ENCODE measurements around the gene ACACB. TPM values are rescaled to one million over a fixed set of nuclear protein-coding genes. Genes with fewer than 3 reads are reported as not detected.

Gene ACACB
- total RNA-seq, 2 donors from 2014 or later, result 6.8 to 12.7 TPM

DNA sequence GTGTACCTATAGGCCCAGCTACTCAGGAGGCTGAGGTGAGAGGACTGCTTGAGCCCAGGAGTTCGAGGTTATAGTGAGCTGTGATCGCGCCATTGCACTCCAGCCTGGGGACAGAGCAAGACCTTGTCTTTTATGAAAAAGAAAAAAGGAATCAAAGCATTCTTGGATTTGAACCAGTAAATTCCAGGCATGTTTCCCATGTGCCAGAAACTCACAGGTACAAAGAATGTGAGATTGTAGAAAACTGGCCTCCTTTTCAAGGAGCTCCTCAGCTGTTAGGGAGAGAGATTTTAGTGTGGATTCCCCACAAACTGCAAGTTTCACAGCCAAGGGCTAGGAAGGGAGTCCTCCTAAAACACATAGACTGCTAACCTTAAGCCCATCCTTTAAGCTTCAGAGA lies 97.7 kb downstream of the ACACB start:
- H3K9ac ChIP-seq (ENCODE audit: extremely low read depth, low read length, poor library complexity, severe bottlenecking), result no peak overlapping the region
- Mint-ChIP-seq H3K9me3 (peaks cover 2% of the 10 kb centered on the region), H3K36me3 (ENCODE audit: low read depth) (peaks cover 8% of the 10 kb centered on the region), H3K4me1 (no peaks in the 10 kb centered on the region), H3K27me3 (ENCODE audit: insufficient read depth) (no peaks in the 10 kb centered on the region), H3K27ac (no peak overlapping the region), H3K4me3 (no peak overlapping the region)
- H3K27ac ChIP-seq (ENCODE audit: low read depth, low read length), result no peak overlapping the region
- no peaks in the 10 kb centered on the region for H3K9me3 ChIP-seq (ENCODE audit: control insufficient read depth, low read length)
- no peak for DNase-seq
- H3K4me3 ChIP-seq (ENCODE audit: low read length), result no peak overlapping the region
- no peaks in the 10 kb centered on the region for H3K4me1 ChIP-seq (ENCODE audit: control insufficient read depth, insufficient read depth, low read length)
- 84 to 100% methylated on average over 3 of the region's 3 CpGs for WGBS, 2 experiments (ENCODE audit: insufficient coverage in 1 of 2, insufficient read length in 1 of 2)
- TF ChIP-seq, protein P1, sequence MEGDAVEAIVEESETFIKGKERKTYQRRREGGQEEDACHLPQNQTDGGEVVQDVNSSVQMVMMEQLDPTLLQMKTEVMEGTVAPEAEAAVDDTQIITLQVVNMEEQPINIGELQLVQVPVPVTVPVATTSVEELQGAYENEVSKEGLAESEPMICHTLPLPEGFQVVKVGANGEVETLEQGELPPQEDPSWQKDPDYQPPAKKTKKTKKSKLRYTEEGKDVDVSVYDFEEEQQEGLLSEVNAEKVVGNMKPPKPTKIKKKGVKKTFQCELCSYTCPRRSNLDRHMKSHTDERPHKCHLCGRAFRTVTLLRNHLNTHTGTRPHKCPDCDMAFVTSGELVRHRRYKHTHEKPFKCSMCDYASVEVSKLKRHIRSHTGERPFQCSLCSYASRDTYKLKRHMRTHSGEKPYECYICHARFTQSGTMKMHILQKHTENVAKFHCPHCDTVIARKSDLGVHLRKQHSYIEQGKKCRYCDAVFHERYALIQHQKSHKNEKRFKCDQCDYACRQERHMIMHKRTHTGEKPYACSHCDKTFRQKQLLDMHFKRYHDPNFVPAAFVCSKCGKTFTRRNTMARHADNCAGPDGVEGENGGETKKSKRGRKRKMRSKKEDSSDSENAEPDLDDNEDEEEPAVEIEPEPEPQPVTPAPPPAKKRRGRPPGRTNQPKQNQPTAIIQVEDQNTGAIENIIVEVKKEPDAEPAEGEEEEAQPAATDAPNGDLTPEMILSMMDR (conservative IDR thresholded peaks at IDR 0.05), result no peak
- no peaks in the 10 kb centered on the region for H3K36me3 ChIP-seq (ENCODE audit: control insufficient read depth, insufficient read depth, low read length)
- no peaks in the 10 kb centered on the region for H3K27me3 ChIP-seq (ENCODE audit: control insufficient read depth, insufficient read depth, low read length, poor library complexity, severe bottlenecking)

DNA sequence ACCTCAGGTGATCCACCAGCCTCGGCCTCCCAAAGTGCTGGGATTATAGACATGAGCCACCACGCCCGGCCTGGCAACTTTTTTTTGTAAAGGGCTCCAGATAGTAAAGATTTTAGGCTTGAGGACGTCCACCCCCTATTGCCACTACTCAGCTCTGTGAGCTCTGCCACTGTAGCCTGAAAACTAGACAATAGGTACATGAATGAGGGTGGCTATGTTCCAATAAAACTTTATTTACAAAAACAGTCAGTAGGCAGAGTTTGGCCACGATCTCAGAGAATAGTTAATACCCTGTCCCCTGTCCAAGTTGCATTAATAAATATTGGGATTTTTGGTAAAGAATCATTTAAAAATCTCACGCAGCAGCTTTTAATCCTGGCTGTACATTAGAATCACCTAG lies 102.6 kb downstream of the ACACB start:
- TF ChIP-seq, protein P1 (conservative IDR thresholded peaks at IDR 0.05), result no peak
- Mint-ChIP-seq H3K27me3 (ENCODE audit: insufficient read depth) (no peaks in the 10 kb centered on the region), H3K9me3 (no peaks in the 10 kb centered on the region), H3K27ac (no peak overlapping the region), H3K4me1 (no peaks in the 10 kb centered on the region), H3K36me3 (ENCODE audit: low read depth) (no peaks in the 10 kb centered on the region), H3K4me3 (no peak overlapping the region)
- no peak overlapping the region for H3K9ac ChIP-seq (ENCODE audit: extremely low read depth, low read length, poor library complexity, severe bottlenecking)
- H3K4me3 ChIP-seq (ENCODE audit: low read length), result no peak overlapping the region
- H3K9me3 ChIP-seq (ENCODE audit: control insufficient read depth, low read length), result no peaks in the 10 kb centered on the region
- no peaks in the 10 kb centered on the region for H3K36me3 ChIP-seq (ENCODE audit: control insufficient read depth, insufficient read depth, low read length)
- no peak overlapping the region for H3K27ac ChIP-seq (ENCODE audit: low read depth, low read length)
- H3K4me1 ChIP-seq (ENCODE audit: control insufficient read depth, insufficient read depth, low read length), result no peaks in the 10 kb centered on the region
- no peaks in the 10 kb centered on the region for H3K27me3 ChIP-seq (ENCODE audit: control insufficient read depth, insufficient read depth, low read length, poor library complexity, severe bottlenecking)
- DNase-seq, result no peak
- WGBS, 2 experiments (ENCODE audit: insufficient coverage in 1 of 2, insufficient read length in 1 of 2), result 73 to 94% methylated on average over 4 to 6 of the region's 6 CpGs

DNA sequence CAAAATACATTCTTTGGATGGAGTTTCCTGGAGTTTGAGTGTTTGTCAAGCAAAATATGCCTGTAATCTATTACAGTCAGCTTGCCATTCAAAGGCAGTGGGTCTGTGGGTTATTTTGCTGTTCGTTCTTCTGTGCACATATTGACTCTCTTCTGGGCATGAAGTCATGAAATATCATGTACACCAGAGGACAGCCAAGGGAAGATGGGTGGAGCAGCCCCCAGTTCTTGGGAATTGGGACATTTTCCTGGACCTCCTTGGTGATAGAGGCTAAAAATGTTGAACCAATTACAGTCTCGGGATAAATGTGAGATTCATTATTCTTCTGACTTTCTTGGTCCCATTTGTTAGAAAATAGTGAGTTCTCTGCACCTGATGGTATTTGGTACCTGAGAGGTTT lies 103.6 kb downstream of the ACACB start:
- Mint-ChIP-seq H3K4me3 (no peak overlapping the region), H3K36me3 (ENCODE audit: low read depth) (no peaks in the 10 kb centered on the region), H3K9me3 (no peaks in the 10 kb centered on the region), H3K27ac (no peak overlapping the region), H3K4me1 (no peaks in the 10 kb centered on the region), H3K27me3 (ENCODE audit: insufficient read depth) (no peaks in the 10 kb centered on the region)
- TF ChIP-seq, protein P1 (conservative IDR thresholded peaks at IDR 0.05), result no peak
- DNase-seq, result no peak
- Histone ChIP-seq H3K4me1 (ENCODE audit: control insufficient read depth, insufficient read depth, low read length) (no peaks in the 10 kb centered on the region), H3K4me3 (ENCODE audit: low read length) (no peak overlapping the region), H3K36me3 (ENCODE audit: control insufficient read depth, insufficient read depth, low read length) (no peaks in the 10 kb centered on the region), H3K27me3 (ENCODE audit: control insufficient read depth, insufficient read depth, low read length, poor library complexity, severe bottlenecking) (no peaks in the 10 kb centered on the region), H3K27ac (ENCODE audit: low read depth, low read length) (no peak overlapping the region), H3K9ac (ENCODE audit: extremely low read depth, low read length, poor library complexity, severe bottlenecking) (no peak overlapping the region), H3K9me3 (ENCODE audit: control insufficient read depth, low read length) (no peaks in the 10 kb centered on the region)
- 89 to 100% methylated on average over 2 of the region's 2 CpGs for WGBS, 2 experiments (ENCODE audit: insufficient coverage in 1 of 2, insufficient read length in 1 of 2)
